Cardiac muscle cell (in vitro differentiated cells and primary cell): ENCODE measurements around the gene CCL4. TPM values are rescaled to one million over a fixed set of nuclear protein-coding genes. Genes with fewer than 3 reads are reported as not detected.

ENCODE experiments used
- DNase-seq, 2 donors: peaks; one replicate each; pipeline versions ENCODE4 v3.0.0 to v3.0.0-alpha.2; 2010 to 2017; ENCODE audit warnings: low read depth in 1 of 2, low spot score in 1 of 2
- H3K27ac ChIP-seq: fragments of 200-600 bp; sonication (generic); 2 replicates; pipeline ENCODE4 v1.5.1; 2016
- H3K27me3 ChIP-seq: fragments of 200-600 bp; sonication (generic); 2 replicates; pipeline ENCODE4 v1.6.0; 2016; ENCODE audit warnings: control low read depth
- H3K36me3 ChIP-seq: fragments of 200-600 bp; sonication (generic); 2 replicates; pipeline ENCODE4 v1.5.1; 2016; ENCODE audit warnings: control low read depth
- H3K4me1 ChIP-seq: fragments of 200-600 bp; sonication (generic); 2 replicates; pipeline ENCODE4 v1.8.1; 2017; ENCODE audit warnings: low read depth, mild to moderate bottlenecking, mixed run types
- H3K4me3 ChIP-seq: fragments of 200-600 bp; sonication (generic); 2 replicates; pipeline ENCODE4 v1.5.1; 2016; ENCODE audit warnings: mild to moderate bottlenecking
- H3K9me3 ChIP-seq: fragments of 200-600 bp; sonication (generic); 2 replicates; pipeline ENCODE4 v1.5.1; 2017; ENCODE audit warnings: low read depth, mild to moderate bottlenecking, control low read depth
- polyA plus RNA-seq: library from polyadenylated mRNA; unstranded; fragments of >200 nt; fragmentation: Nextera tagmentation; extraction: Ambion mirVana; gene quantifications from 2 replicates; pipeline ENCODE4 v1.2.1, GENCODE V29; 2016
- total RNA-seq: library from RNA; depleted of rRNA; stranded (reverse); fragments of >200 nt; gene quantifications from 2 replicates; pipeline ENCODE4 v1.2.3, GENCODE V29; 2016
- TF ChIP-seq, protein P1 (sequence below): IDR thresholded peaks from 2 replicates; pipeline ENCODE4 v1.5.1; 2012; ENCODE audit warnings: low read depth, mild to moderate bottlenecking, low read length

Gene CCL4
- total and polyA plus RNA-seq, 2 experiments from 2014 or later: not detected

DNA sequence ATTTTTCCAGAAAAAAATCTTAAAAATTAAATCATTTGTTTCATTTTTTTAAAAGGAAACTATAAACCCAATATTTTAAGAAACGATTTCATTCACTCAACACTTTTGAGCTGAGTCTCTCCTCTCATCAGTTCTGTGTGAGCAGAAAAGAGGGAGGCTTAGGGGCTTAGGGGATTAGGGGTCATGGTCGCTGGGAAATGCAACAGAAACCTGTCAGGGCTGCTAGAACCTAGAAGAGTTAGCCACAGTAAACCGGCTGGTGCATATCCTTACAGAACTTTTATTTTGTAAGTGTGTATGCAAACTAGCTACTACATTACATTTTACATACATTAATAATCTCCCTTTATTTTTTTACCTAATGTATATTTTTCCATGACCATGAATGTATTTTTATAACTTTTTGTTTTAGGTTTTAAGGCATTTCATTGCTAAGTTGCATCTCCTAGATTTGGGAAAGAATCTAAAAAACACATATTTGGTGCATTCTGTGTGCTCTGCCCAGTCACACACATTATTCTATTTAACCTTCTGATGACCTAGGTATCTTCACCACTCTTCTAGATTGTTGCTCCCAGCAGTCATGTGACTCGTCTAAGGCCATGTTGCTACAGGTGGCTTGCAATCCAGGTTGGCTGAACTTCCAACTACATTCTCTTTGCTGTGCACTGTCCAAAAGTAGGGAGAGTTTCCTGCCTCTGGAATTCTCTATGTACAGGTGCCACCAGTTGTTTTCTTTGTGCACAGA, 48.4 kb downstream of the CCL4 start:
- DNase-seq: no peak
- Histone ChIP-seq H3K4me1 (no peaks in the 10 kb centered on the region), H3K9me3 (no peaks in the 10 kb centered on the region), H3K27ac (no peak overlapping the region), H3K4me3 (no peak overlapping the region), H3K36me3 (no peaks in the 10 kb centered on the region), H3K27me3 (peaks cover 4% of the 10 kb centered on the region)
- TF ChIP-seq, protein P1, sequence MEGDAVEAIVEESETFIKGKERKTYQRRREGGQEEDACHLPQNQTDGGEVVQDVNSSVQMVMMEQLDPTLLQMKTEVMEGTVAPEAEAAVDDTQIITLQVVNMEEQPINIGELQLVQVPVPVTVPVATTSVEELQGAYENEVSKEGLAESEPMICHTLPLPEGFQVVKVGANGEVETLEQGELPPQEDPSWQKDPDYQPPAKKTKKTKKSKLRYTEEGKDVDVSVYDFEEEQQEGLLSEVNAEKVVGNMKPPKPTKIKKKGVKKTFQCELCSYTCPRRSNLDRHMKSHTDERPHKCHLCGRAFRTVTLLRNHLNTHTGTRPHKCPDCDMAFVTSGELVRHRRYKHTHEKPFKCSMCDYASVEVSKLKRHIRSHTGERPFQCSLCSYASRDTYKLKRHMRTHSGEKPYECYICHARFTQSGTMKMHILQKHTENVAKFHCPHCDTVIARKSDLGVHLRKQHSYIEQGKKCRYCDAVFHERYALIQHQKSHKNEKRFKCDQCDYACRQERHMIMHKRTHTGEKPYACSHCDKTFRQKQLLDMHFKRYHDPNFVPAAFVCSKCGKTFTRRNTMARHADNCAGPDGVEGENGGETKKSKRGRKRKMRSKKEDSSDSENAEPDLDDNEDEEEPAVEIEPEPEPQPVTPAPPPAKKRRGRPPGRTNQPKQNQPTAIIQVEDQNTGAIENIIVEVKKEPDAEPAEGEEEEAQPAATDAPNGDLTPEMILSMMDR: no peak

DNA sequence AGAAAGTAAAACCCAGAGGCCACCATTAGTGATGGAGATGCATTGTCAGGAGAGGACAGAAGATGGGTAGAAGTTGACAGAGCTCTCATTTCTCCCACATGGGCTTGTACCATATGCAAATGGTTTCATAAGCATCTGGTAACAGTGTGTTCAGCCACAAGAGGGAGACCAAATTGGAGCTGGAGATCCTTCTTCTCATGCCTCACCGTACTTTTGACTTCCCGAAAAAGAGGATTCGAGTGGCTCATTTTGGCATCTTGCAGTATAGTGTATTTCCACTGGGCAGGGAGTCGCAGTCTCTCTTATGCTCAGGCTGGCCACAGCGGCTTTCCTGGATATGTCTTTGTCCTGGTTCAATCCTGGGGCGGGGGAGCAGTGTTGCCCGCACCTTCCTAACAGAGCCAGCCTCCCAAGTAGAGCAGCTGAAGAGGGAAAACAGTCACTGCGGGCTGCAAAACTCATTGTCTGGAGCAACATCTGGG, 49.1 kb downstream of the CCL4 start:
- DNase-seq: peak in 1 of 2 donors; percentile 19
- Histone ChIP-seq H3K4me1 (no peaks in the 10 kb centered on the region), H3K4me3 (no peak overlapping the region), H3K27ac (no peak overlapping the region), H3K36me3 (no peaks in the 10 kb centered on the region), H3K27me3 (peaks cover 4% of the 10 kb centered on the region), H3K9me3 (no peaks in the 10 kb centered on the region)
- TF ChIP-seq, protein P1: peak; percentile 12

DNA sequence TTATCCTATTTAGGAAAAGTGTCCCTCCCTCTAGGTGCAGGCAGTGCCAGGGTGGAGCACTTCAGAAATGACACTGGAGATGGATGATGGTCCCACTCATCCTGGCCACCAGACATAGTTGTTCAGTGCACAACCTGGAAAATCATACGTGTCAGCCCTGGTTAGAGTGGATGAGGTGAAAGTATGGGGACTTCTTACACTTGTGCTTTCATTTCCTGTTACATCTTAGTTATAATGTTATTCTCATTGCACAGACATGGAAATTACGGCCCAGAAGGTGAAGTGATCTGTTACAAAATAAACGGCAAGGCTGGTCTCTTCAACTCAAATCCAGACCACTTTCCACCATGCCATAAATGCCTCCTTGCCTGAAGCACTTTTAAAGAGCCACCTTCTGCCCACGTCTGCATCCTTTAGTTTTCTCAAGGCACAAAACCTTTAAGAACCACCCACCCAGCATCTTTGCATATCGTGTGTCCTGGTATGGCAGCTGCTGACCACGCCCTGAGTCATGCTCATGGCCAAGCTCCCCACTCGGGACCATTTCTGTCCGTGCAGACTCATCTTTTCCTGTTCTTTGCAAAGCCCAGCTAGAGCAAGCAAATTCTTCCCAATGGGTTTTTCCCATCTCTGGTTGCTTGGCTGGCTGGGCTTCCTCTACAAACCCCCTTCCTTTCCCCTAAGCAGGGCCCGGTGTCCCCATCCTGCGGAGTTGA, 50.4 kb downstream of the CCL4 start:
- Histone ChIP-seq H3K36me3 (no peaks in the 10 kb centered on the region), H3K4me3 (no peak overlapping the region), H3K27me3 (peaks cover 4% of the 10 kb centered on the region), H3K4me1 (no peaks in the 10 kb centered on the region), H3K27ac (no peak overlapping the region), H3K9me3 (no peaks in the 10 kb centered on the region)
- TF ChIP-seq, protein P1: no peak
- DNase-seq: no peak

Other genes with a start within 250 kb of the CCL4 start
- gene HEATR9, start 234.9 kb upstream of the CCL4 start, total RNA-seq: not detected in 2 replicates
- gene HEATR9, start 234.9 kb upstream of the CCL4 start, polyA plus RNA-seq: 0.09 and 0.36 TPM in 2 replicates
- gene CCL5, start 223.5 kb upstream of the CCL4 start, total RNA-seq: not detected in 2 replicates
- 0.10 TPM in 1 of 2 replicates, not detected in the other for gene CCL5, start 223.5 kb upstream of the CCL4 start, polyA plus RNA-seq
- 0.35 and 6.4 TPM in 2 replicates for gene RDM1, start 173.1 kb upstream of the CCL4 start, total RNA-seq
- gene RDM1, start 173.1 kb upstream of the CCL4 start, polyA plus RNA-seq: 2.6 and 17.8 TPM in 2 replicates
- not detected in 2 replicates for gene LYZL6, start 160.1 kb upstream of the CCL4 start, total RNA-seq
- not detected in 2 replicates for gene LYZL6, start 160.1 kb upstream of the CCL4 start, polyA plus RNA-seq
- not detected in 2 replicates for gene CCL16, start 122.3 kb upstream of the CCL4 start, total RNA-seq
- not detected in 2 replicates for gene CCL16, start 122.3 kb upstream of the CCL4 start, polyA plus RNA-seq
- gene CCL14, start 117.1 kb upstream of the CCL4 start, total RNA-seq: not detected in 2 replicates
- gene CCL14, start 117.1 kb upstream of the CCL4 start, polyA plus RNA-seq: not detected in 2 replicates
- gene CCL15, start 102.3 kb upstream of the CCL4 start, total RNA-seq: not detected in 2 replicates
- gene CCL15, start 102.3 kb upstream of the CCL4 start, polyA plus RNA-seq: not detected in 2 replicates
- not detected in 2 replicates for gene CCL23, start 85.9 kb upstream of the CCL4 start, total RNA-seq
- not detected in 2 replicates for gene CCL23, start 85.9 kb upstream of the CCL4 start, polyA plus RNA-seq
- gene CCL18, start 39.6 kb upstream of the CCL4 start, total RNA-seq: not detected in 2 replicates
- gene CCL18, start 39.6 kb upstream of the CCL4 start, polyA plus RNA-seq: not detected in 2 replicates
- not detected in 2 replicates for gene CCL3, start 13.7 kb upstream of the CCL4 start, total RNA-seq
- gene CCL3, start 13.7 kb upstream of the CCL4 start, polyA plus RNA-seq: not detected in 2 replicates
- gene TBC1D3B, start 72.8 kb downstream of the CCL4 start, total RNA-seq: 2.3 and 5.5 TPM in 2 replicates
- 4.0 and 4.7 TPM in 2 replicates for gene TBC1D3B, start 72.8 kb downstream of the CCL4 start, polyA plus RNA-seq
- not detected in 2 replicates for gene CCL3L1, start 92.9 kb downstream of the CCL4 start, total RNA-seq
- gene CCL3L1, start 92.9 kb downstream of the CCL4 start, polyA plus RNA-seq: 0.24 TPM in 1 of 2 replicates, not detected in the other
- not detected in 2 replicates for gene CCL4L2, start 107.2 kb downstream of the CCL4 start, total RNA-seq
- 0.21 TPM in 1 of 2 replicates, not detected in the other for gene CCL4L2, start 107.2 kb downstream of the CCL4 start, polyA plus RNA-seq
- not detected in 2 replicates for gene TBC1D3I, start 160.7 kb downstream of the CCL4 start, total RNA-seq
- not detected in 2 replicates for gene TBC1D3I, start 160.7 kb downstream of the CCL4 start, polyA plus RNA-seq
- 0.32 and 3.6 TPM in 2 replicates for gene TBC1D3G, start 220.1 kb downstream of the CCL4 start, total RNA-seq
- 4.5 and 5.9 TPM in 2 replicates for gene TBC1D3G, start 220.1 kb downstream of the CCL4 start, polyA plus RNA-seq